ENCODE data around the gene TTLL6. TPM values are rescaled to one million over a fixed set of nuclear protein-coding genes. Genes with fewer than 3 reads are reported as not detected.

TTLL6 gene
- total and polyA plus RNA-seq, 2 of the 4 experiments (the other 2 are of a cell fraction) = not detected

DNA sequence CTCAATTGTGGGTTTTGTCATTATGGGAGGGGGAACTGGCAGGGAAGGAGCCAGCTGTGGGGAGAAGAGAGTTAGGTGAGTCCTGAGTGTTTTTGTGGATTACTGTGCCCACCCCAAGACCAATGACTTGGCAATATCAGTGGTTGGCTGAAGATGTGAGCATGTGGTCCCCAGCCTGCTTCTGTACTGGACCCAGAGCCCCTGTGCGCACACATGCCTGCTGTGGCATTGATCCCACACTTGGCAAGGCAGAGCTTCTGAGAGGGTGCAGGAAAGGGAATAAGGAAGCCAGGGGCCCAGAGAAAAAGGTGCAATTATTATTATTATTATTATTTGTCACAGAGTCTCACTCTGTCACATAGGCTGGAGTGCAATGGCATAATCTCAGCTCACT is 96.0 kb downstream of the TTLL6 start:
- no peak overlapping the region for H2BK15ac ChIP-seq (ENCODE audit: low read depth, low read length)
- H2BK20ac ChIP-seq (ENCODE audit: low read depth, low read length) = no peak overlapping the region
- H3K4me1 ChIP-seq (ENCODE audit: control insufficient read depth, insufficient read depth, low read length) = no peaks in the 10 kb centered on the region
- peaks cover 18% of the 10 kb centered on the region for H3K9me3 ChIP-seq (ENCODE audit: control insufficient read depth, insufficient read depth, low read length)
- no TSS peak for BruUV-seq (replicated peaks)
- POLR2A ChIA-PET (ENCODE audit: unreplicated experiment) = no interaction called here
- no peak overlapping the region for H4K91ac ChIP-seq (ENCODE audit: insufficient read depth, low read depth, low read length)
- no peaks in the 10 kb centered on the region for H3K9me1 ChIP-seq (ENCODE audit: insufficient read depth, low read length)
- ATAC-seq (ENCODE audit: low read depth) (no peak), DNase-seq (no peak)
- H3K18ac ChIP-seq (ENCODE audit: low read depth, low read length) = no peak overlapping the region
- CTCF ChIA-PET = interaction anchor here (0.6 kb wide), 1 partner anchor 164 kb away, joined by 5 read pairs; no protein-coding TSS in a partner anchor
- no peak overlapping the region for H4K5ac ChIP-seq (ENCODE audit: low read depth, low read length)
- H3K36me3 ChIP-seq (ENCODE audit: control insufficient read depth, insufficient read depth, low read length) = no peaks in the 10 kb centered on the region
- intact Hi-C loops (cut with micrococcal nuclease) = loop anchor here (10.0 kb wide), 1 partner anchor 314 kb away; no protein-coding TSS in a partner anchor
- H3K4me3 ChIP-seq (ENCODE audit: insufficient read depth, low read depth, low read length) = no peak overlapping the region
- no peak overlapping the region for H2AK9ac ChIP-seq (replicated peaks; ENCODE audit: low read depth, low read length, poor library complexity)
- H4K8ac ChIP-seq (ENCODE audit: low read depth in 2 of 2, low read length in 2 of 2) = no peak overlapping the region
- no peak overlapping the region for H2BK5ac ChIP-seq (ENCODE audit: low read depth, low read length, poor library complexity, severe bottlenecking)
- no peak overlapping the region for H2AFZ ChIP-seq (replicated peaks; ENCODE audit: low read length, poor library complexity)
- no peak overlapping the region for H3K27ac ChIP-seq (ENCODE audit: insufficient read depth, low read length)
- H2AK5ac ChIP-seq (ENCODE audit: low read depth, low read length) = no peak overlapping the region
- no peak overlapping the region for H3K4ac ChIP-seq (ENCODE audit: low read depth, low read length)
- H3K23ac ChIP-seq (ENCODE audit: low read depth, low read length) = no peak overlapping the region
- H3K9ac ChIP-seq (ENCODE audit: low read depth, low read length) = no peak overlapping the region
- H3K79me1 ChIP-seq (ENCODE audit: low read depth in 1 of 2, low read length in 2 of 2) = no peaks in the 10 kb centered on the region
- no CpG with 5 or more reads among the region's 1 CpG for WGBS, 2 experiments (ENCODE audit: extremely low coverage in 2 of 2, insufficient read length in 1 of 2)
- H3K56ac ChIP-seq (ENCODE audit: extremely low read depth, insufficient read depth, low read length) = no peak overlapping the region
- H4K20me1 ChIP-seq (ENCODE audit: insufficient read depth, low read length) = 0 out of 2 replicates have a peak, but pooled peaks cover 11% of the 10 kb centered on the region
- no peak overlapping the region for H3K14ac ChIP-seq (replicated peaks; ENCODE audit: low read depth, low read length)
- dilution Hi-C loops (cut with HindIII; ENCODE audit: low sequenced_read_pairs, unreplicated experiment) = no loop called here
- in situ Hi-C loops (cut with MboI; ENCODE audit: low sequenced_read_pairs) = loop anchor here (10.0 kb wide), 1 partner anchor 314 kb away; no protein-coding TSS in a partner anchor
- no peak overlapping the region for H2BK120ac ChIP-seq (ENCODE audit: low read depth, low read length)
- no peak overlapping the region for H3K4me2 ChIP-seq (ENCODE audit: low read depth, low read length)
- H3K27me3 ChIP-seq (ENCODE audit: control insufficient read depth, insufficient read depth, low read length) = peaks cover 88% of the 10 kb centered on the region
- TF ChIP-seq NFE2L2 (IDR thresholded peaks at IDR 0.05; ENCODE audit: low read depth, low read length) (no peak), CHD1 (IDR thresholded peaks at IDR 0.05; ENCODE audit: low read depth, low read length) (no peak)
